ENCODE results near the gene ERCC6.

The ERCC6 gene

DNA sequence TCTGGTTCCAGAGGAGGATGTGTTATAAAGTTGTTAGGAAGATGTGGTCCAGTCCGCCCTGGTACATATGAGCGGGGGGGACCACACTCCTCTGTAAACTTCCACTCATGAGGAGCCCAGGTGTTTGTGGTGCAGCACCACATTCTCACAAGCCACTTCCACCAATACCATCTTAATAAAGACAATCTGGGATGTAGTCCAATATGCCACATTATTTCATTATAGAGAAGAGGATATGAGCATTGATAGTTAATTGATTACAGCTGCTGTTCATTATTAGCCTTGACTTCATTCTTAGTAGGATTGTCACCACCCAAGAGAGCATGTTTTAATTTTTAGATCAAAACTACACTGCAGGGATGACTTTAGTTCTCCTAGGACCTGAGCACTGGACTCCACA is 40.5 kb downstream of the ERCC6 start:
- DNase-seq (ENCODE audit: low read depth), result no peak
- H3K4me3 ChIP-seq (replicated peaks; ENCODE audit: low read depth, low read length), result no peak overlapping the region
- TF ChIP-seq, protein P1, sequence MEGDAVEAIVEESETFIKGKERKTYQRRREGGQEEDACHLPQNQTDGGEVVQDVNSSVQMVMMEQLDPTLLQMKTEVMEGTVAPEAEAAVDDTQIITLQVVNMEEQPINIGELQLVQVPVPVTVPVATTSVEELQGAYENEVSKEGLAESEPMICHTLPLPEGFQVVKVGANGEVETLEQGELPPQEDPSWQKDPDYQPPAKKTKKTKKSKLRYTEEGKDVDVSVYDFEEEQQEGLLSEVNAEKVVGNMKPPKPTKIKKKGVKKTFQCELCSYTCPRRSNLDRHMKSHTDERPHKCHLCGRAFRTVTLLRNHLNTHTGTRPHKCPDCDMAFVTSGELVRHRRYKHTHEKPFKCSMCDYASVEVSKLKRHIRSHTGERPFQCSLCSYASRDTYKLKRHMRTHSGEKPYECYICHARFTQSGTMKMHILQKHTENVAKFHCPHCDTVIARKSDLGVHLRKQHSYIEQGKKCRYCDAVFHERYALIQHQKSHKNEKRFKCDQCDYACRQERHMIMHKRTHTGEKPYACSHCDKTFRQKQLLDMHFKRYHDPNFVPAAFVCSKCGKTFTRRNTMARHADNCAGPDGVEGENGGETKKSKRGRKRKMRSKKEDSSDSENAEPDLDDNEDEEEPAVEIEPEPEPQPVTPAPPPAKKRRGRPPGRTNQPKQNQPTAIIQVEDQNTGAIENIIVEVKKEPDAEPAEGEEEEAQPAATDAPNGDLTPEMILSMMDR (IDR thresholded peaks at IDR 0.05; ENCODE audit: low read length, missing control alignments), result no peak

DNA sequence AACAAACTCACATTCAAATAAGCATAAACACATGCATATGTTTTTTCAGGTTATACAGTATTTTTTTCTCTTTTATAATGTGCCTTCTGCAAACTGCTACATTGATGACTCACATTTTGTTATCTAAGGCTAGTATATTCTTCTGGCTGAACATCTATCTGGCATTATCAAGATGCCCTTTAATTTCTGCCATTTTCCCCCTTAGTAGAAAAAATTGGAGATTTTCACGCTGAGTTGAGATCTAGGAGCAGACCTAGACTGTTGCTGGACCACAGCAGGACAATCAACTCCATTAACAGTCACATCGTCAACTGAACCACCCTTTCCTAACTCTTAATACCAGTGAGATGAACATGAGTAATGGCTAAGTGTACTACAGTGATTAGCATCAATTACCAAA is 41.6 kb downstream of the ERCC6 start:
- no peak for DNase-seq (ENCODE audit: low read depth)
- H3K4me3 ChIP-seq (replicated peaks; ENCODE audit: low read depth, low read length), result no peak overlapping the region
- TF ChIP-seq, protein P1 (IDR thresholded peaks at IDR 0.05; ENCODE audit: low read length, missing control alignments), result no peak

DNA sequence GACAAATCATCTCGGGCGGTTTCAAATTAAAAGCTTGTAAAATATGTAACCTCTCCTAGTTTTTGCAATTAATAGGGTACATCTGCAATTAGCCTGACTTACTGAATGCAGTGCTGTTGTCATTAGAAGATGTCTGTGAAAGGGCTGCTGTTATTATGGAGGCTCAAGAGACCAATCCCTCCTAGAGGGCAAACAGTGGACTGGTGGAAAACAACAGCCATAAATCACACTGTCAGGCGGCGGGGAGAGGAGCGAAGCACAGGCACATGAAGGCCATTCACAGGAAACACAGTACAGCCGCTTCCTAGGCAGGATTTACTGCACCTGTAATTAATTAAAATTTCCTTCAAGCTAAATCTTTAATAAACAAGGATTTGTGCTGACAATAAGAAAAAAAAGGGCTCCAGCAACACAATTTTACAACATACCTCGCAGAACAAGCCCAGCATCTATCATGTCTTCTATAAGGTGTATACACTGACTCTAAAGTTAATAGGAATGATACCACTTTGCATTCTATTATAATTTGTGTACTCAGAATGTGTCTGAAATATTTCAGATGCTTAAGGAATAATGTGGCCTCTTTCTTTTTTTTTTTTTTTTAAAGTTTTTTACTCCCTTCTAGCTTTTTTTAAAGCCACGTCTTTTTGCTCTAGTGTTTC is 50.7 kb downstream of the ERCC6 start:
- TF ChIP-seq, protein P1 (IDR thresholded peaks at IDR 0.05; ENCODE audit: low read length, missing control alignments), result no peak
- no peak for DNase-seq (ENCODE audit: low read depth)
- no peak overlapping the region for H3K4me3 ChIP-seq (replicated peaks; ENCODE audit: low read depth, low read length)

DNA sequence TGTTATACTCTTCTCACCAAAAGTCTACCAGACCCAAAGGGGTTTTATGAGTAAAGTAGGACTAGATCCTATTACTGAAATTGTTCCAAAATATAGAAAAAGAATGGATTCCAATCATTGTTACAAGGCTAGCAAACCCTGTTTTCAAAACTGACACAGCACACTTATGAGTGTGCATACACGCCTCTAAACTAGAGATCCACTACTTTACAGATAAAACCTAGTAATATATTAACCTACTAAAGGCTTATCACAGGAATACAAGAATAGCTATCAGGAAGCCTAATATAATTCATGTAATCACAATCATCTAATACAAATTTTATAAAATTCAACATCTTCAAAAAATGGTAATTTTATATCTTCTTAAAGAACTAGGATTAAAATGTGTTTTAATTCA is 52.2 kb downstream of the ERCC6 start:
- no peak for DNase-seq (ENCODE audit: low read depth)
- no peak overlapping the region for H3K4me3 ChIP-seq (replicated peaks; ENCODE audit: low read depth, low read length)
- TF ChIP-seq, protein P1 (IDR thresholded peaks at IDR 0.05; ENCODE audit: low read length, missing control alignments), result no peak

DNA sequence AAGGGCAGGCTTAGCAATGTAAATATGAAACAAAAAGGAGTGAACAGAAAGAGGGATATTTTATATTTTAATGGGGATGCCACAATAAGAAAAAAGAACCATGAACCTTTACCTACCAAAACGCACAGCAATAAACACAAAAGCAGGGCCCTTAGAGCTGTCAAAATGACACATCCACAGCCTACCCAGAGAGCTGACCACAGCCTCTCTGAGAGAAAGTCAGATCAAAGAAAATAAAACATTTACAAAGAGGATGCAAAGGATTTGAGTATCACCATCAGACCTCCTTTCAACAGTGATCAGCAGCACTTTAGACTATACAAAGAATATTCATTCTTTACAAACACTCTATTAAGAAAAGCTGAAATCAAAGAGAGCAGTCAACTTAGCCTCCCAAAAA is 52.9 kb downstream of the ERCC6 start:
- DNase-seq (ENCODE audit: low read depth), result no peak
- no peak overlapping the region for H3K4me3 ChIP-seq (replicated peaks; ENCODE audit: low read depth, low read length)
- TF ChIP-seq, protein P1 (IDR thresholded peaks at IDR 0.05; ENCODE audit: low read length, missing control alignments), result no peak

DNA sequence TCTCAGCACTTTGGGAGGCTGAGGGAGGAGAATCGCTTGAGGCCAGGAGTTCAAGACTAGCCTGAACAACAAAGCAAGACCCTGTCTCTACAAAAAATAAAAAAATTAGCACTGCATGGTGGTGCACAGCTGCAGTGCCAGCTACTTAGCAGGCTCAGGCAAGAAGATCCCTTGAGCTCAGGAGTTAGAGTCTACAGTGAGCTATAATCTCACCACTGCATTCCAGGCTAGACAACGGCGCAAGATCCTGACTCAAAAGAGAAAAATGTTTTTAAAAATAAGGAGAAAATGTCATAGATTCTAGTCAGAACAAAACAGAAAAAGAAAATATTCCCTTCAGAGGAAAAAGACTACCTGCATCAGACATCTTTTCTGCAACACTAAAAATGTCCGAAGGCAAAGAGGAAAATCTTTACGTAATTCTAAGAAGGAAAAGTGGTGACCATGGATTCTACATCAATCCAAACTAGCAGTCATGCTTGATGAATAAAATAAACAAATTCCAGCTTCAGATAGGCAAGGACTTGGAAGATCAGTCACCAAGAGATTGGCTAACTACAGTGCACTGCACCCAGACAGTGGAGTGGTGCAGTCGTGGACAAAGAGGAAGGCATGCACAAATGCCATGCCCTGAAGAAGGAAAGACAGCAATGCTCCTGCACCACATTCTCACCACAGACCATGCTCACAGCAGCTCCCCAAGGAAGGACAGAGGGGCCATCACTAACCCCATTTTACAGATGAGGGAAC is 54.3 kb downstream of the ERCC6 start:
- DNase-seq (ENCODE audit: low read depth), result peak; percentile 49
- TF ChIP-seq, protein P1 (IDR thresholded peaks at IDR 0.05; ENCODE audit: low read length, missing control alignments), result no peak
- no peak overlapping the region for H3K4me3 ChIP-seq (replicated peaks; ENCODE audit: low read depth, low read length)
